ENCODE measurements around the gene KRT74. TPM values are rescaled to one million over a fixed set of nuclear protein-coding genes. Genes with fewer than 3 reads are reported as not detected.

Gene KRT74
- total and polyA plus RNA-seq, 9 of the 15 experiments (the other 6 are each of a cell fraction or from before 2014, with no cell fraction given) = not detected

DNA sequence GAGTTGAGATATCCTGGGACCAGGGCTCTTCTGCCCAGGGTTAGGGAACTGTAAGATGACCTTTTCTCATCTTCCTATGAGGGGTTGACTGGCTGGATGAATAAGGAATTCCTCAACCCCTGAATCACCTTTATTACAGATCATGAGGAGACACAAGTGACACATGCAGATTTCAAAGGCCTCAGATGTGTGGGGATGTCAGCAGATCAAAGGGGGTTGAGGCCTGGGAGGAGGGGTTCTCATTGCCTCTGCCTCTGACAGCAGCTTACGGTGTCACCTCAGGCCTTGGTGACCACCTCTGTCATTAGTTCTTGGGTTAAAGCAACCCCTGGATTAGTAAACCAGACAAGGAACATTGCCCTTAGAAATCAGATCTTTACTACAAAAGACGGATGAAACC, 29.7 kb upstream of the KRT74 start (continued):
- no peak for TF ChIP-seq SMAD2 (IDR thresholded peaks at IDR 0.05; ENCODE audit: low read depth, low read length)

DNA sequence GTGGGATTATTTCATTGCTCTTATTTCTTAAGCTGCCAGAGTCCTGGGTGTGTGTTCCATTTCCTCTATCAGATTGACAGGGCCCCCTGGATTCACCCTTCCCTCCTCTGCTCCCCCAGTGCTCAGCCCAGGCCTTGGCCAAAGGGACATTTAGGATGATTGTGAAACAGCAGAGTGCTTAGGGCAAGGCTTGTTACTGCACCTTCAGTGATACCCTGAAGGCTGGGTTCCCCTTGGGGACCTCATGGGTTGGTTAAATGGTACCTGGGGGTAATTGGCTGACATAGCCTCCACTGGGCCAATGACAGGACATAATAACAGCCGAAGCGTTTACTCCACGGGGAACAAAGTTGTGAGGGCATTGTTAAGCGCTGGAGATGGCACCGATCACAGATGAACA, 28.9 kb upstream of the KRT74 start:
- no peak overlapping the region for H2AFZ ChIP-seq (ENCODE audit: low read depth, low read length)
- ChIA-PET CTCF (ENCODE audit: low intra/inter-chr PET ratio) (no interaction called here), POLR2A (no interaction called here)
- H3K9me1 ChIP-seq (ENCODE audit: control insufficient read depth, insufficient read depth, low read length) = no peaks in the 10 kb centered on the region
- TF ChIP-seq MCM7 (IDR thresholded peaks at IDR 0.05) = no peak
- no peak for TF ChIP-seq CHD2 (IDR thresholded peaks at IDR 0.05; ENCODE audit: low read depth, low read length)
- TF ChIP-seq, protein P1, sequence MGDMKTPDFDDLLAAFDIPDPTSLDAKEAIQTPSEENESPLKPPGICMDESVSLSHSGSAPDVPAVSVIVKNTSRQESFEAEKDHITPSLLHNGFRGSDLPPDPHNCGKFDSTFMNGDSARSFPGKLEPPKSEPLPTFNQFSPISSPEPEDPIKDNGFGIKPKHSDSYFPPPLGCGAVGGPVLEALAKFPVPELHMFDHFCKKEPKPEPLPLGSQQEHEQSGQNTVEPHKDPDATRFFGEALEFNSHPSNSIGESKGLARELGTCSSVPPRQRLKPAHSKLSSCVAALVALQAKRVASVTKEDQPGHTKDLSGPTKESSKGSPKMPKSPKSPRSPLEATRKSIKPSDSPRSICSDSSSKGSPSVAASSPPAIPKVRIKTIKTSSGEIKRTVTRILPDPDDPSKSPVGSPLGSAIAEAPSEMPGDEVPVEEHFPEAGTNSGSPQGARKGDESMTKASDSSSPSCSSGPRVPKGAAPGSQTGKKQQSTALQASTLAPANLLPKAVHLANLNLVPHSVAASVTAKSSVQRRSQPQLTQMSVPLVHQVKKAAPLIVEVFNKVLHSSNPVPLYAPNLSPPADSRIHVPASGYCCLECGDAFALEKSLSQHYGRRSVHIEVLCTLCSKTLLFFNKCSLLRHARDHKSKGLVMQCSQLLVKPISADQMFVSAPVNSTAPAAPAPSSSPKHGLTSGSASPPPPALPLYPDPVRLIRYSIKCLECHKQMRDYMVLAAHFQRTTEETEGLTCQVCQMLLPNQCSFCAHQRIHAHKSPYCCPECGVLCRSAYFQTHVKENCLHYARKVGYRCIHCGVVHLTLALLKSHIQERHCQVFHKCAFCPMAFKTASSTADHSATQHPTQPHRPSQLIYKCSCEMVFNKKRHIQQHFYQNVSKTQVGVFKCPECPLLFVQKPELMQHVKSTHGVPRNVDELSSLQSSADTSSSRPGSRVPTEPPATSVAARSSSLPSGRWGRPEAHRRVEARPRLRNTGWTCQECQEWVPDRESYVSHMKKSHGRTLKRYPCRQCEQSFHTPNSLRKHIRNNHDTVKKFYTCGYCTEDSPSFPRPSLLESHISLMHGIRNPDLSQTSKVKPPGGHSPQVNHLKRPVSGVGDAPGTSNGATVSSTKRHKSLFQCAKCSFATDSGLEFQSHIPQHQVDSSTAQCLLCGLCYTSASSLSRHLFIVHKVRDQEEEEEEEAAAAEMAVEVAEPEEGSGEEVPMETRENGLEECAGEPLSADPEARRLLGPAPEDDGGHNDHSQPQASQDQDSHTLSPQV (IDR thresholded peaks at IDR 0.05) = no peak
- TF ChIP-seq, protein P2, sequence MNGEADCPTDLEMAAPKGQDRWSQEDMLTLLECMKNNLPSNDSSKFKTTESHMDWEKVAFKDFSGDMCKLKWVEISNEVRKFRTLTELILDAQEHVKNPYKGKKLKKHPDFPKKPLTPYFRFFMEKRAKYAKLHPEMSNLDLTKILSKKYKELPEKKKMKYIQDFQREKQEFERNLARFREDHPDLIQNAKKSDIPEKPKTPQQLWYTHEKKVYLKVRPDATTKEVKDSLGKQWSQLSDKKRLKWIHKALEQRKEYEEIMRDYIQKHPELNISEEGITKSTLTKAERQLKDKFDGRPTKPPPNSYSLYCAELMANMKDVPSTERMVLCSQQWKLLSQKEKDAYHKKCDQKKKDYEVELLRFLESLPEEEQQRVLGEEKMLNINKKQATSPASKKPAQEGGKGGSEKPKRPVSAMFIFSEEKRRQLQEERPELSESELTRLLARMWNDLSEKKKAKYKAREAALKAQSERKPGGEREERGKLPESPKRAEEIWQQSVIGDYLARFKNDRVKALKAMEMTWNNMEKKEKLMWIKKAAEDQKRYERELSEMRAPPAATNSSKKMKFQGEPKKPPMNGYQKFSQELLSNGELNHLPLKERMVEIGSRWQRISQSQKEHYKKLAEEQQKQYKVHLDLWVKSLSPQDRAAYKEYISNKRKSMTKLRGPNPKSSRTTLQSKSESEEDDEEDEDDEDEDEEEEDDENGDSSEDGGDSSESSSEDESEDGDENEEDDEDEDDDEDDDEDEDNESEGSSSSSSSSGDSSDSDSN (IDR thresholded peaks at IDR 0.05; ENCODE audit: borderline replicate concordance in 1 of 2, low read depth in 2 of 2, low read length in 2 of 2) = no peak
- TF ChIP-seq RAD21 (CRISPR knock-in tag; conservative IDR thresholded peaks at IDR 0.05 in 1 of 2, IDR thresholded peaks at IDR 0.05 in 1 of 2) = no peak
- TF ChIP-seq, protein P3, sequence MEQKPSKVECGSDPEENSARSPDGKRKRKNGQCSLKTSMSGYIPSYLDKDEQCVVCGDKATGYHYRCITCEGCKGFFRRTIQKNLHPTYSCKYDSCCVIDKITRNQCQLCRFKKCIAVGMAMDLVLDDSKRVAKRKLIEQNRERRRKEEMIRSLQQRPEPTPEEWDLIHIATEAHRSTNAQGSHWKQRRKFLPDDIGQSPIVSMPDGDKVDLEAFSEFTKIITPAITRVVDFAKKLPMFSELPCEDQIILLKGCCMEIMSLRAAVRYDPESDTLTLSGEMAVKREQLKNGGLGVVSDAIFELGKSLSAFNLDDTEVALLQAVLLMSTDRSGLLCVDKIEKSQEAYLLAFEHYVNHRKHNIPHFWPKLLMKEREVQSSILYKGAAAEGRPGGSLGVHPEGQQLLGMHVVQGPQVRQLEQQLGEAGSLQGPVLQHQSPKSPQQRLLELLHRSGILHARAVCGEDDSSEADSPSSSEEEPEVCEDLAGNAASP (IDR thresholded peaks at IDR 0.05) = no peak
- no peaks in the 10 kb centered on the region for H3K79me2 ChIP-seq (ENCODE audit: control insufficient read depth, insufficient read depth, low read length)
- BruUV-seq (replicated peaks) = no TSS peak
- in situ Hi-C loops (cut with MboI) (no loop called here), intact Hi-C loops (cut with micrococcal nuclease) (no loop called here)
- FAIRE-seq (no peak), ATAC-seq (no peak), DNase-seq (ENCODE audit: extremely low read depth in 1 of 4, low spot score in 3 of 4) (no peak)
- H3K27ac ChIP-seq (ENCODE audit: extremely low read depth, low read depth, low read length) = no peak overlapping the region
- no peaks in the 10 kb centered on the region for H4K20me1 ChIP-seq (replicated peaks; ENCODE audit: control insufficient read depth, insufficient read depth, low read length)
- H3K9me3 ChIP-seq (replicated peaks; ENCODE audit: control insufficient read depth, insufficient read depth, low read depth, low read length) = no peaks in the 10 kb centered on the region
- 20% methylated on average over 5 of the region's 5 CpGs for WGBS (ENCODE audit: insufficient coverage, low coverage, missing lambda C conversion rate)
- H3K27me3 ChIP-seq (ENCODE audit: control insufficient read depth in 2 of 2, insufficient read depth in 2 of 2, low read length in 2 of 2) = peaks cover 0 to 29% of the 10 kb centered on the region in 2 experiments; a peak in 3 of 5 replicates
- no peaks in the 10 kb centered on the region for H3K36me3 ChIP-seq (ENCODE audit: control insufficient read depth, insufficient read depth, low read length)
- peaks cover 6 to 10% of the 10 kb centered on the region in 2 experiments; a peak in 3 of 5 replicates for H3K4me1 ChIP-seq (replicated peaks in 1 of 2; ENCODE audit: control insufficient read depth in 2 of 2, insufficient read depth in 2 of 2, low read length in 2 of 2)
- no peak overlapping the region for H3K4me3 ChIP-seq
- no peak overlapping the region for H3K9ac ChIP-seq (ENCODE audit: insufficient read depth in 1 of 2, low read depth in 2 of 2, low read length in 2 of 2)
- H3K4me2 ChIP-seq (ENCODE audit: insufficient read depth, low read length) = no peak overlapping the region
